ENCODE measurements around the gene SSR1.
A peak's percentile ranks its signal among the peaks of the same experiment; 100 is the strongest.
"Not testable (repeated sequence)": the region's sequence is repeated elsewhere in the genome, so short reads cannot be mapped to it uniquely, and the experiment has no call there.

Gene SSR1

GRCh38 chr6:7273709-7274108 lies 39.3 kb downstream of the SSR1 start:
- DNase-seq: no peak

- no peak for DNase-seq
These were observed 41.8 kb downstream of the SSR1 start for GRCh38 chr6:7271205-7271534.

- no peak for DNase-seq
These were observed 42.4 kb downstream of the SSR1 start for GRCh38 chr6:7270320-7271204.

GRCh38 chr6:7269816-7270215 lies 43.2 kb downstream of the SSR1 start:
- no peak for DNase-seq

- no peak for DNase-seq
These were observed 44.0 kb downstream of the SSR1 start for GRCh38 chr6:7268816-7269555.

- no peak for DNase-seq
These were observed 44.6 kb downstream of the SSR1 start for GRCh38 chr6:7268362-7268761.

GRCh38 chr6:7267466-7268091 lies 45.4 kb downstream of the SSR1 start:
- no peak for DNase-seq

- DNase-seq: no peak
These were observed 45.9 kb downstream of the SSR1 start for GRCh38 chr6:7267071-7267465.

- DNase-seq: not testable (repeated sequence)
These were observed 47.6 kb downstream of the SSR1 start for GRCh38 chr6:7265385-7265726.

GRCh38 chr6:7264686-7265384 lies 48.2 kb downstream of the SSR1 start:
- DNase-seq: no peak

- no peak for DNase-seq
These were observed 49.0 kb downstream of the SSR1 start for GRCh38 chr6:7264041-7264440.

- not testable (repeated sequence) for DNase-seq
These were observed 49.5 kb downstream of the SSR1 start for GRCh38 chr6:7263519-7263805.

GRCh38 chr6:7262746-7263518 lies 50.1 kb downstream of the SSR1 start:
- no peak for DNase-seq

GRCh38 chr6:7261852-7262461 lies 51.0 kb downstream of the SSR1 start:
- no peak for DNase-seq

GRCh38 chr6:7261032-7261841 lies 51.8 kb downstream of the SSR1 start:
- peak; percentile 91 for DNase-seq

- no peak for DNase-seq
These were observed 52.5 kb downstream of the SSR1 start for GRCh38 chr6:7260291-7261031.

- no peak for DNase-seq
These were observed 54.7 kb downstream of the SSR1 start for GRCh38 chr6:7258231-7258763.

GRCh38 chr6:7257521-7258230 lies 55.3 kb downstream of the SSR1 start:
- no peak for DNase-seq

GRCh38 chr6:7256785-7257184 lies 56.2 kb downstream of the SSR1 start:
- no peak for DNase-seq

GRCh38 chr6:7255918-7256317 lies 57.1 kb downstream of the SSR1 start:
- DNase-seq: no peak
